Posterior vena cava (tissue), 2 donors: ENCODE measurements around the gene PCSK9. TPM values are rescaled to one million over a fixed set of nuclear protein-coding genes. Genes with fewer than 3 reads are reported as not detected.
A peak's percentile ranks its signal among the peaks of the same experiment; 100 is the strongest.

ENCODE experiments used
- DNase-seq: peaks from one replicate; pipeline ENCODE4 v3.0.0-alpha.2; 2020; ENCODE audit warnings: low spot score
- intact Hi-C, 2 donors: fragments of 100-400 bp; cut with DNase I; formaldehyde crosslinking; loops; one replicate each; pipeline versions ENCODE4 v1.14.1 to v1.14.2; 2022 to 2023
- total RNA-seq, 2 donors: library from RNA; stranded (reverse); fragmentation: NEBNext Ultra II Directional; extraction: Animal tissue kit (Norgen Biotek cat#: 25700); gene quantifications; one replicate each; pipeline ENCODE4 v1.2.1, GENCODE V29; 2021
- donor health status: DM: yes; HTN: yes; CAD: no.
- donor health status: DM: yes; HTN: yes; CAD: no.

The PCSK9 gene
- total RNA-seq, 2 donors from 2014 or later: 0.32 TPM; not detected in 1

DNA sequence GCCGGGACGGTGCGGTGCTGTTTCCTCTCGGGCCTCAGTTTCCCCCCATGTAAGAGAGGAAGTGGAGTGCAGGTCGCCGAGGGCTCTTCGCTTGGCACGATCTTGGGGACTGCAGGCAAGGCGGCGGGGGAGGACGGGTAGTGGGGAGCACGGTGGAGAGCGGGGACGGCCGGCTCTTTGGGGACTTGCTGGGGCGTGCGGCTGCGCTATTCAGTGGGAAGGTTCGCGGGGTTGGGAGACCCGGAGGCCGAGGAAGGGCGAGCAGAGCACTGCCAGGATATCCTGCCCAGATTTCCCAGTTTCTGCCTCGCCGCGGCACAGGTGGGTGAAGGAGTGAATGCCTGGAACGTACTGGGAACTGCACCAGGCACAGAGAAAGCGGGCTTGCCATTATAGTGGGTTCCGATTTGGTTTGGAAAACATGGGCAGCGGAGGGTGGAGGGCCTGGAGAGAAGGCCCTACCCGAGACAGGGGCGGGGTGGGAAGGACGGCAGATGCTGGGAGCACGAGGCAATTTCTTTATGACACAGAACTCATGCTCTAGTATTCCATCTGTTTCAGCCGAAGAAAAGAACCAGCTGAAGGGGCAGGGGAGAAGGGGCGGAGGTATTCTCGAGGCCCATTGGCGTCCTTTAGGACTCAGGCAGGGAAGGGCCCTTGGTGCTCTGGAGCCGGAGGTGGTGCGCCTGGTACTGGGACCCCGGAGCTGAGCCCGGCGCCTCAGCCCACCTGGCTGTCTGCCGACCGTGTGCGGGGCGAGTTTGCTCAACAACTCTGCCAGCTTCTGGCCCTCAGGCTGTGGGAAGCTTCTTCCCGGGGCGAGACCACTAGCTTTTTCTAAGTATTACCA is 960 bp downstream of the PCSK9 start:
- intact Hi-C loops: no loop called here
- DNase-seq: peak; percentile 80

GRCh38 chr1:55040933-55041494 is 1.7 kb downstream of the PCSK9 start:
- intact Hi-C loops: no loop called here
- no peak for DNase-seq

GRCh38 chr1:55041613-55042012 is 2.3 kb downstream of the PCSK9 start:
- no peak for DNase-seq

DNA sequence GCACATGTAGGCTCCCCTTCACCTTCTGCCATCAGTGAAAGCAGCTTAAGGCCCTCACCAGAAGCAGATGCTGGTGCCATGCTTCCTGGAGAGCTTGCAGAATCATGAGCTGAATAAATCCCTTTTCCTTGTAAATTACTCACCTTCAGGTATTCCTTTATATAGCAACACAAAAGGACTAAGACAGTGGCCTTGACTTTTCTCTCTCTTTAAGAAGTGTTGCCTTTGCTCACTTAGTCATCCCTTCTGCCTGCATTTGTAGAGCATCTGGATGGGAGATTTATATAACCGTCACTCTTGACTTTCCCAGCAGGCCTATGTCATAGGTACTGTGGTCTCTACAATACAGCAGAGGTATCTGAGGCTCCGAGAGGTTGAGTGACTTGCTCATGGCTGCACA is 3.7 kb downstream of the PCSK9 start:
- intact Hi-C loops: no loop called here
- DNase-seq: no peak

More at GRCh38 chr1:55041613-55042012, 2.3 kb downstream of the PCSK9 start:
- intact Hi-C loops: no loop called here

DNA sequence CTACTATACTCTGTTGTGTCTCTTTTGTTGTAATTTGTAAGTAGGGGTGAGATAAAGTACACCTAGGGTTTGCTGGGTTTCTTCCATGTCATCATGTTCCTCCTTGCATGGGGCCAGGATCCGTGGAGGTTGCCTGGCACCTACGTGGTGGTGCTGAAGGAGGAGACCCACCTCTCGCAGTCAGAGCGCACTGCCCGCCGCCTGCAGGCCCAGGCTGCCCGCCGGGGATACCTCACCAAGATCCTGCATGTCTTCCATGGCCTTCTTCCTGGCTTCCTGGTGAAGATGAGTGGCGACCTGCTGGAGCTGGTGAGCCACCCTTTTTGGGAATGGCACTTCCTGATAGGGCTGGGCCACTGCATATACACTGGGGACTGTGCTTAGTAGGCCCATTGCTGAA is 4.4 kb downstream of the PCSK9 start:
- intact Hi-C loops: no loop called here
- peak; percentile 69 for DNase-seq

DNA sequence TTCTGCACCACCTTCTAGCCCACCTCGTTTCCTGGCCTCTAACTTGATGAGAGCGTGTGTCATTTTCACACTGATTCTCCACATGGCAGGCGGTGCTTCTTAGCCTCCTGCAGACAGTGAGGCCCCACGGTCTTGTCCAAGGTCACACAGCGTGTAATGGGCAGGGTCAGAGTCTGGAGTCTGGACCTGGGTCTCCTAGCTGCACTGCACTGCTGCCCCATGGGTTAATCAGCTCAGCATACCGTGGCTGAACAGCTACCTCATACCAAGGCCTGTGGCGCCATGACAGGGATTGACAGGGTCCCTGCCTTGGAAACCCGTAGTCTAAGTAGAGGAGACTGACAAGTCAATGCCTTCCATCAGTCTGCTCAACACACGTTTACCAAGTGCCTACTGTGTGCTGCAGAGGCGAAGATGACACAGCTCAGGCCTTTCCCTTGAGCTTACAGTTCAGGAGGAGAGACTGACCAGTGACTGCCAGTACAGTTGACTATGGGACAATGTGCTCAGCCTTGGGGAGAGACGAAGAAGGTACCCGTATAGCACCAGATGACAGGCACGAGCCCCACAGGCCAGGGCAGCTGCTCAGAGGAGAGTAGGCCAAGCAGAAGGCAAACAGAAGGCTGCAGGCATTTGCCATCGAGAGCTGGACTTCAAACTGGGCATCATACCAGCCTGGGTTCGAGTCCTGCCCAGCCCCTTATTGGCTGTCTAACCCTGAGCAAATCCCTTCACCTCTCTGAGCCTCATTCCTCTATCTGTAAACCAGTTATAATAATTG is 5.5 kb downstream of the PCSK9 start:
- DNase-seq: peak; percentile 60
- intact Hi-C loops: no loop called here

GRCh38 chr1:55045430-55045829 is 6.1 kb downstream of the PCSK9 start:
- peak; percentile 32 for DNase-seq
- intact Hi-C loops: no loop called here

GRCh38 chr1:55046871-55047270 is 7.5 kb downstream of the PCSK9 start:
- DNase-seq: peak; percentile 38
- intact Hi-C loops: no loop called here

DNA sequence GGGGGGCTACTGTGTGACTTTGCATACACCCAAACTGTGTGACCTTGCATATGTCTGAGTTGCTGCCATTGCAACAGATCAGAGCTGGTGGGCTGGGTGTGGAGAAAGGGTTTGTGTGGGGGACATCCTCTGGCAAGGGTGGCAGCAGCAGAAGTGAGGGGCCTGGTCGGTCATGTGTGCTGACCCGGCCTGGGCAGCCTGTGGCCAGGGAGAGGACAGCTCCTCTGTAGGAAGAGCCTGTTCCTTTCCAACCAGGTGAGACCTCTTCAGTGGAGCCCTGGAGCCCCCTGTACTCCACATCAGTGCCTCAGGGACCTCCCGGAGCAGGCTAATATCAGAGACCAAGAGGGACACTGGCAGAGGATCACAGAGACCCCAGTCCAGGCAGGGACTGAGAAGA is 8.3 kb downstream of the PCSK9 start:
- DNase-seq: peak; percentile 34
- intact Hi-C loops: no loop called here

DNA sequence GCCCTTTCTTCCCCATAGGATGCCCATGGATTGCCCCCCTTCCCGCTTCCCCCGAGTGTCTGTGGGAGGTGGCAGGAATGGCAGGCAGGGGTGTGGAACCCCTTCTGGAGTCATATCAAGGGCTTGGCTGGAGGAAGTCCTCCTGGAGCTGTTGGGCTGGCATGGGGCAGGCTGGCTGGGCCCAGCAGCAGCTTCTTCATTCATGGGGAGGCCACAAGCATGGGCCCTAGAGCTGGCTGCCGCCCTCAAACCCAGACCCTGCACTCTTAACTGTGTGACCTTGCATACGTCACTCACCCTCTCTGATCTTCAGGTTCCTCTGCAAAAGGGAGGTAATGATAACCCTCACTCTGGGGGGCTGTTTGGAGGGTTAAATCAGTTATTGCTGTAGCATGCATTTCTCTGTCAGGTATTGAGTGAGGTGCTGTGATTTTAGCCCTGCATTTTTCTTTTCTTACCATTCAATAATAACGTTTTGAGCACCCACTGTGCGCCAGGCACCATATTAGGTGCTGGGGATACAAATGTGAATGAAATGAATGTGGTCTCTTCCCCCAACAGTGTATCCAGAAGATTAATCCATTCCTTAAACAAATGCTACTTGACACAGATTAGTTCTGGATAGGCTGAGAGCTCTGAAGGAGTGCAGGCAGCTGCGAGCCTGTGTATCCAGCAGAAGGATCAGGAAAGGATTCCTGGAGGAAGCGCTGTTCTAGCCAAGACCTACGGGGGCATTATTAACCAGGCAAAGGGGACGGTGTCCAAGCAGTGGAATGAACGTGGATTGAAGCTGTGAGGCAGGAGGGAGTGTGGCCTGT is 9.3 kb downstream of the PCSK9 start:
- intact Hi-C loops: no loop called here
- peak; percentile 62 for DNase-seq

- intact Hi-C loops: no loop called here
Measured at GRCh38 chr1:55049271-55049913, 10.0 kb downstream of the PCSK9 start.

DNA sequence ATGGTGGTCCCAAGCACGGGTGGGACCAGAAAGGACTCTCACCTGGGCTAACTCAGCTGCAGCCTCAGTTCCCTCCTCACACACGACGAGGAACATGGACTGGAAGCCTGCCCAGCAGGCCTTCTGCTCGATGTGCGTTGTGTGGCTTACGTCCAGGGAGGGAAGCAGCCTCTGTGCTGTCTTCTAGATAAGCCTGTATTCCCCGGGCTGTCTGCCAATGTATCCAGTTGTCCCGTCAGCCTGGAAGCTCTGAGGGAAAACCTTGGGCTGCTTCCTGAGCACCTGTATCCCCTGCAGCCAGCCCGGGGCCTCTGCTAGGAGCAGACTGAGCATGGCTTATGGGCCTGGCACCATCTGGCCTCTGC is 10.5 kb downstream of the PCSK9 start:
- no peak for DNase-seq
- intact Hi-C loops: no loop called here

More at GRCh38 chr1:55049271-55049913, 10.0 kb downstream of the PCSK9 start:
- peak; percentile 55 for DNase-seq

DNA sequence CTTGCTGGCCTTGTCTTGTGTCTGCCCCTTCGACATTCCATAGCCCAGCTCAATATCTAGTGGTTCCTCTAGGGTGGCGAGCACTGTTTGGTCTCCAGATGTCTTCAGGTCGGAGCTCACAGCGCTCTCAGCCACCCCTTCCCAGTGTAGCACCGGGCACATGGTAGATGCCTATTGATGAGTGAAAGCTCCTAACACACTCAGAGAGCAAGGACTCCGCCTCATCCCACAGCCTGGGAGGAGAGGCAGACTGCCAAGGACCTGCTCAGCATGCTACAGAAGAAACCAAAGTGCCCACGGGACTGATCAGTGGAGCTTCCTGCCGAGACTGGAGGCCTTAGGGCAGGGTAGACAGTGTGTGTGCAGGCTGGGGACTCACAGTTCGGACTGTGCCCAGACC is 10.9 kb downstream of the PCSK9 start:
- DNase-seq: peak; percentile 73
- intact Hi-C loops: no loop called here

DNA sequence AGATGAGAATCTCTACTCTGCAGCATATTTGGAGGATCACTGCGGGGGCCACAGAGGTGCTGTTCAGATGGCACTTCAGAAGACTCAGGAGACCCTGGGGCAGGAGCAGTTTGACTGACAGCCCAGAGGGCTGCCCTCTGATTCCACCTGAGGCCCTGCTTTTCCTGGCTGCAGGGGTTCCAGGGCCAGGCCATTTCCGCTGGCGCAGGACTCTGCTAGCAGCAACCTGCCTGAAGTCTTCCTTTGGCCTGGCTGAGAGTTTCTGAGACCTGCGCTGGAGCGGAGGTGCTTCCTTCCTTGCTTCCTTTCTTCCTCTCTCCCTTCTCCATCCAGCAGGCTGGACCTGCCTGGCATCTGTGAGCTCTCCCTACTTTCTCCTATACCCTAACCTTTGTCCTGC is 11.8 kb downstream of the PCSK9 start:
- intact Hi-C loops: no loop called here
- DNase-seq: peak; percentile 66

DNA sequence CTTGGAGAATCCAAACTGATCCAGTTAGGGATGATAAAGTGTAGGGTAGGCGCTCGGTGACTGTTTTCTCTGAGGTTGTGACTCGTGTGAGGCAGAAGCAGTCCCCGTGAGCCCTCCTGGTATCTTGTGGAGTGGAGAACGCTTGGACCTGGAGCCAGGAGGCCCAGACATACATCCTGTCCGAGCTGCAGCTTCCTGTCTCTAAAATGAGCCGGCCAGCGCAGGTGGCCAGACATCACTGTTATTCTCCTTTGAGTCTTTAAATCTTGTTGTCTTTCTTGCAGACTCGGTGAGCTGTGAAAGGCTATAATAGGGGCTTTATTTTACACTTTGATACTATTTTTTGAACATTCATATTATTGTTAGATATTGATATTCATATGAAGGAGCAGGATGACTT is 12.3 kb downstream of the PCSK9 start:
- DNase-seq: peak; percentile 58
- intact Hi-C loops: no loop called here

GRCh38 chr1:55052221-55053142 is 13.1 kb downstream of the PCSK9 start:
- peak; percentile 69 for DNase-seq
- intact Hi-C loops: no loop called here

- DNase-seq: peak; percentile 81
Measured at GRCh38 chr1:55053265-55053954, 14.1 kb downstream of the PCSK9 start.

More at GRCh38 chr1:55053265-55053954, 14.1 kb downstream of the PCSK9 start:
- intact Hi-C loops: no loop called here
